ENCODE measurements around the gene PDZD7.
A peak's percentile ranks its signal among the peaks of the same experiment; 100 is the strongest.

Gene PDZD7

DNA sequence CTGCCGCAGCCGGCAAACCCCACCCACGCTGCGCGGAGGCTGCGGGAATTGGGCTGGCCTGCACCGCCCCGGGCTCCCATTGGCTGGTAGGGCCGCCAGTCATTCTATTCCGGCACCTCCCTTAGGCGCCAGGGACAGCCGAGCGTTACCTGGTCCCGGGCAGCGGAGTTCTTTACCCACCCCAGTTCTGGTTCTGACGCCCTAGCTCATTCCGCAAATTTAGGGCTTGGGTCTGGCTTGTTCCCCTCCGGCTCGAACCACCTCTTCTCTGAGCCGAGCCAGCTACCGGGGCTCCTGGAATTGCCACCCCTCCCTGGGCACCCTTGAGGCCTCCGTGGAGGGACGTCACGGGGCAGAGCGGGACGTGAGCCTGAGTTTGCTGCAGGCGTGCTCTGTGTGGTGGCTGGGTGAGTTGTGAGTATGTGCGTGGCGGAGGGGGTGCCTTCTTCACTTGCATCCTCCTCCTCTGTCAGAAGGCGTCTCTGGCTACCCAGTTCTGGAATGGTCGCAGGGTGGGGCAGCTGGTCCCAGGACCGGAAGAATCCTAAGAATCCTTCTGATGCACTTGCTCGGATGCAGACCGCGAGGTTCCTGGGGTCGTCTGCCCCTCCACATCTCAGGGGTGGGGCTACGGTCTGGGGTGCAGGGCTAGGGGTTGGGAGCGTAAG lies at the start of gene PDZD7, which contains the start of gene SFXN3:
Gene PDZD7, minus strand, starts transcription at position 2 of the 668 bp plus-strand sequence. CDS start 910 bp downstream, outside the sequence.
Gene SFXN3, plus strand, starts transcription at position 107 of the 668 bp plus-strand sequence. CDS start 3,461 bp downstream, outside the sequence.
- no peaks in the 10 kb centered on the region for H3K9me3 Mint-ChIP-seq
- peaks cover 44% of the 10 kb centered on the region for H3K27me3 Mint-ChIP-seq (ENCODE audit: low read depth)
- H3K4me1 Mint-ChIP-seq: peaks cover 41% of the 10 kb centered on the region
- no peaks in the 10 kb centered on the region for H3K36me3 Mint-ChIP-seq (ENCODE audit: low read depth)
- peak within 1 kb of the TSS; percentile 54 to 77 (median 65) for H3K27ac Mint-ChIP-seq
- peak within 1 kb of the TSS; percentile 72 to 86 (median 86) for H3K4me3 Mint-ChIP-seq
- TF ChIP-seq, protein P1, sequence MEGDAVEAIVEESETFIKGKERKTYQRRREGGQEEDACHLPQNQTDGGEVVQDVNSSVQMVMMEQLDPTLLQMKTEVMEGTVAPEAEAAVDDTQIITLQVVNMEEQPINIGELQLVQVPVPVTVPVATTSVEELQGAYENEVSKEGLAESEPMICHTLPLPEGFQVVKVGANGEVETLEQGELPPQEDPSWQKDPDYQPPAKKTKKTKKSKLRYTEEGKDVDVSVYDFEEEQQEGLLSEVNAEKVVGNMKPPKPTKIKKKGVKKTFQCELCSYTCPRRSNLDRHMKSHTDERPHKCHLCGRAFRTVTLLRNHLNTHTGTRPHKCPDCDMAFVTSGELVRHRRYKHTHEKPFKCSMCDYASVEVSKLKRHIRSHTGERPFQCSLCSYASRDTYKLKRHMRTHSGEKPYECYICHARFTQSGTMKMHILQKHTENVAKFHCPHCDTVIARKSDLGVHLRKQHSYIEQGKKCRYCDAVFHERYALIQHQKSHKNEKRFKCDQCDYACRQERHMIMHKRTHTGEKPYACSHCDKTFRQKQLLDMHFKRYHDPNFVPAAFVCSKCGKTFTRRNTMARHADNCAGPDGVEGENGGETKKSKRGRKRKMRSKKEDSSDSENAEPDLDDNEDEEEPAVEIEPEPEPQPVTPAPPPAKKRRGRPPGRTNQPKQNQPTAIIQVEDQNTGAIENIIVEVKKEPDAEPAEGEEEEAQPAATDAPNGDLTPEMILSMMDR (IDR thresholded peaks at IDR 0.05; ENCODE audit: unreplicated experiment in 3 of 3): no peak

- H3K4me1 Mint-ChIP-seq: no peaks in the 10 kb centered on the region
- H3K9me3 Mint-ChIP-seq: no peaks in the 10 kb centered on the region
- H3K27ac Mint-ChIP-seq: no peak overlapping the region
- TF ChIP-seq, protein P1 (IDR thresholded peaks at IDR 0.05; ENCODE audit: unreplicated experiment in 3 of 3): no peak
- no peak overlapping the region for H3K4me3 Mint-ChIP-seq
- H3K27me3 Mint-ChIP-seq (ENCODE audit: low read depth): peaks cover 85% of the 10 kb centered on the region
- H3K36me3 Mint-ChIP-seq (ENCODE audit: low read depth): no peaks in the 10 kb centered on the region
Observed at GRCh38 chr10:101079874-101080273, 48.9 kb upstream of the PDZD7 start.

GRCh38 chr10:101076630-101077029 lies 45.7 kb upstream of the PDZD7 start:
- Mint-ChIP-seq H3K27ac (no peak overlapping the region), H3K27me3 (ENCODE audit: low read depth) (peaks cover 86% of the 10 kb centered on the region), H3K36me3 (ENCODE audit: low read depth) (no peaks in the 10 kb centered on the region), H3K4me1 (peaks cover 16% of the 10 kb centered on the region), H3K9me3 (no peaks in the 10 kb centered on the region), H3K4me3 (no peak overlapping the region)
- TF ChIP-seq, protein P1 (IDR thresholded peaks at IDR 0.05; ENCODE audit: unreplicated experiment in 3 of 3): no peak

GRCh38 chr10:101075775-101076174 lies 44.8 kb upstream of the PDZD7 start:
- Mint-ChIP-seq H3K27me3 (ENCODE audit: low read depth) (peaks cover 86% of the 10 kb centered on the region), H3K27ac (no peak overlapping the region), H3K4me1 (peaks cover 20% of the 10 kb centered on the region), H3K36me3 (ENCODE audit: low read depth) (no peaks in the 10 kb centered on the region), H3K4me3 (no peak overlapping the region), H3K9me3 (no peaks in the 10 kb centered on the region)
- TF ChIP-seq, protein P1 (IDR thresholded peaks at IDR 0.05; ENCODE audit: unreplicated experiment in 3 of 3): no peak

DNA sequence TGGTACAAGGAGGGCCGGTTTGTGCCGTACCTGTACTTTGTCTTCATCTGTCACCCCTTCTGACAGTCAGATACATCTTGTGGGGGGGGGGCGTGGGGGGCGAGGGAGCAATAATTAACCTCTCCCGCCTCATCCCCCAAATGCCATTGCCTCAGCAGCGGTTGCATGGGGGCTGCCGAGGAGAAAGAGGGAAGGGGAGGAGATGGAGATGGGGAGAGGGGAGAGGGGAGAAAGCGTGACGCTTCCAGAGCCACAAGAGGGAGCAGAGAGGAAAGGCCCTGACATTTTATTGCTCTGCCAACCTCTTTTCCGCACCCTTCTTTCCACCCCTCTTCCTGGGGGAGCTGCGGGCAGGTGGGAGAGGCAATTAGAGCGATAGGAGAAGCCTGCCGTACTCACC lies 42.7 kb upstream of the PDZD7 start:
- peaks cover 67% of the 10 kb centered on the region for H3K27me3 Mint-ChIP-seq (ENCODE audit: low read depth)
- H3K36me3 Mint-ChIP-seq (ENCODE audit: low read depth): no peaks in the 10 kb centered on the region
- H3K9me3 Mint-ChIP-seq: no peaks in the 10 kb centered on the region
- no peak overlapping the region for H3K27ac Mint-ChIP-seq
- H3K4me1 Mint-ChIP-seq: peaks cover 20% of the 10 kb centered on the region
- no peak overlapping the region for H3K4me3 Mint-ChIP-seq
- TF ChIP-seq, protein P1 (IDR thresholded peaks at IDR 0.05; ENCODE audit: unreplicated experiment in 3 of 3): no peak

DNA sequence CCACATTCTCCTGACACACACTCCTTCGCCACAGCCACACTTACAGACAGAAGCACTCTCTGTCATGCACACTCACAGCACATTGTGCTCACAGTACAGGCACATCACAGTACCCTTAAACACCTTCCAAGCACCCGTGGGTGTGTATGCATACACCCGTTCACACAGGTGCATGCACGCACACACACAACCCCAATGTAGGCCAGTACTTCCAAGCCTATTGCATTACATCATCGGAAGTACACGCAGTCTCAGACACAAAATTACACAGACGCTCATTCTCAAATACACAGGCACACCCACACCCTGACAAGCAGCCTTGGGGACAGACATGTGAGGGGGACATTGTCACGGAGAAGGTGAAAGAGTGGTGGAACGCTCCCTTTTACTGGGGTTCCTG lies 42.0 kb upstream of the PDZD7 start:
- no peaks in the 10 kb centered on the region for H3K9me3 Mint-ChIP-seq
- TF ChIP-seq, protein P1 (IDR thresholded peaks at IDR 0.05; ENCODE audit: unreplicated experiment in 3 of 3): no peak
- no peaks in the 10 kb centered on the region for H3K36me3 Mint-ChIP-seq (ENCODE audit: low read depth)
- H3K4me3 Mint-ChIP-seq: no peak overlapping the region
- peaks cover 61% of the 10 kb centered on the region for H3K27me3 Mint-ChIP-seq (ENCODE audit: low read depth)
- peak overlapping the region in 1 of 3 experiments; percentile 85 for H3K27ac Mint-ChIP-seq
- H3K4me1 Mint-ChIP-seq: peaks cover 21% of the 10 kb centered on the region

All from nephron (organoid).